NCI-H526 treated with DMSO at 0.1 percent for 48 hours (cell line): ENCODE results near the gene CDCP1.
"Not testable (repeated sequence)": the region's sequence is repeated elsewhere in the genome, so short reads cannot be mapped to it uniquely, and the experiment has no call there.

Source experiments
- DNase-seq: peaks from one replicate; lab custom pipeline; 2025; lab: John Stamatoyannopoulos, UW

CDCP1 gene

GRCh38 chr3:45170096-45170495, 23.9 kb upstream of the CDCP1 start:
- no peak for DNase-seq

- no peak for DNase-seq
Observed at GRCh38 chr3:45169125-45169904, 23.1 kb upstream of the CDCP1 start.

GRCh38 chr3:45168451-45168850, 22.3 kb upstream of the CDCP1 start:
- no peak for DNase-seq

GRCh38 chr3:45167011-45167911, 21.1 kb upstream of the CDCP1 start:
- peak; percentile 86 for DNase-seq

GRCh38 chr3:45166321-45166879, 20.2 kb upstream of the CDCP1 start:
- DNase-seq: no peak

GRCh38 chr3:45165497-45166283, 19.5 kb upstream of the CDCP1 start:
- no peak for DNase-seq

GRCh38 chr3:45164056-45164455, 17.9 kb upstream of the CDCP1 start:
- DNase-seq: no peak

- no peak for DNase-seq
Observed at GRCh38 chr3:45163481-45163880, 17.3 kb upstream of the CDCP1 start.

- no peak for DNase-seq
Observed at GRCh38 chr3:45154641-45155147, 8.5 kb upstream of the CDCP1 start.

- no peak for DNase-seq
Observed at GRCh38 chr3:45153658-45154437, 7.7 kb upstream of the CDCP1 start.

GRCh38 chr3:45152307-45152706, 6.1 kb upstream of the CDCP1 start:
- no peak for DNase-seq

GRCh38 chr3:45151100-45151499, 4.9 kb upstream of the CDCP1 start:
- DNase-seq: no peak

- no peak for DNase-seq
Observed at GRCh38 chr3:45148921-45149320, 2.7 kb upstream of the CDCP1 start.

- DNase-seq: peak; percentile 41
Observed at GRCh38 chr3:45145223-45145622, 955 bp downstream of the CDCP1 start.

- peak; percentile 84 for DNase-seq
Observed at GRCh38 chr3:45143673-45144671, 2.2 kb downstream of the CDCP1 start.

- not testable (repeated sequence) for DNase-seq
Observed at GRCh38 chr3:45140770-45141155, 5.4 kb downstream of the CDCP1 start.

- no peak for DNase-seq
Observed at GRCh38 chr3:45140141-45140769, 5.9 kb downstream of the CDCP1 start.

GRCh38 chr3:45139372-45140140, 6.6 kb downstream of the CDCP1 start:
- no peak for DNase-seq
